Measurements from ENCODE around the gene LRWD1.
"Not testable (repeated sequence)": the region's sequence is repeated elsewhere in the genome, so short reads cannot be mapped to it uniquely, and the experiment has no call there.

LRWD1 gene

DNA sequence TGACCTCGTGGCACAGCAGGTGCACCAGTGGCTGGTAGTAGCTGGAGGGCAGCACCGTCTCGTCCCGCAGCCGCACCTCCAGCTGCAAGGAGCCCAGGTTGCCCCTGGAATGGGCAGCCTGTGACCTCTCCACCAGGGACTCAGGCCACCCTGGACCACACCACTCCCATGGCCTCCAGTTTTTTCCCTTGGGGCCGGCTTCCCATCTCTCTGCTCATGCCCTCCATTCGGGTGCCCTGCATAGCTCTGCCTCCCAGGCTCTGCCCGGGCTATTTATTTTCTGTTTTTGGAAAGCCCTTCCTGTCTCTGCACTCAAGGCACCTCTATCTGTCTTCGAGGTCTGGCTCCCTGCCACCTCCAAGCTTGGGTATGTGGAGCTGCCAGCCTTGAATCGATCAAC lies 32.1 kb downstream of the LRWD1 start:
- DNase-seq (ENCODE audit: low spot score) = not testable (repeated sequence)

DNA sequence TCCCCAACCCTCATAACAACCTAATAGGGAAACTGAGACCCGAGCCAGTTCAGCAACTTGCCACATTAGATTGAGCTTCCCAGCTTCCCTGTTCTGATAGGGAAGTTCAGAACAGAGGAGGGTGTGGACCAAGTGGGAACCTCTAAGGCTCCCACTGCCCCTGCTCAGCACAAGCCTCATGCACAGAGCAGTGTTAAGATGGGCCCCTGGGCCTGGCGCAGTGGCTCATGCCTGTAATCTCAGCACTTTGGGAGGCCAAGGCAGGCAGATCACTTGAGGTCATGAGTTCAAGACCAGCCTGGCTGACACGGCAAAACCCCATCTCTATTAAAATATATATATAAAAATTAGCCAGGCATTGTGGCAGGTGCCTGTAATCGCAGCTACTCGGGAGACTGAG lies 32.5 kb downstream of the LRWD1 start:
- DNase-seq (ENCODE audit: low spot score) = not testable (repeated sequence)

DNA sequence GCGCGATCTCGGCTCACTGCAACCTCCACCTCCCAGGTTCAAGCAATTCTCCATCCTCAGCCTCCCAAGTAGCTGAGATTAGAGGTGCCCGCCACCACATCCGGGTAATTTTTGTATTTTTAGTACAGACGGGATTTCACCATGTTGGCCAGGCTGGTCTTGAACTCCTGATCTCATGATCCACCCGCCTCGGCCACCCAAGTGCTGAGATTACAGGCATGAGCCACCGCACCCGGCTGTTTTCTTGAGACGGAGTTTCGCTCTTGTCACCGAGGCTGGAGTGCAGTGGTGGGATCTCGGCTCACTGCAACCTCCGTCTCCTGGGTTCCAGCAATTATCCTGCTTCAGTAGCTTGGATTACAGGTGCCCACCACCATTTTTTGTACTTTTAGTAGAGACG lies 33.5 kb downstream of the LRWD1 start:
- not testable (repeated sequence) for DNase-seq (ENCODE audit: low spot score)

DNA sequence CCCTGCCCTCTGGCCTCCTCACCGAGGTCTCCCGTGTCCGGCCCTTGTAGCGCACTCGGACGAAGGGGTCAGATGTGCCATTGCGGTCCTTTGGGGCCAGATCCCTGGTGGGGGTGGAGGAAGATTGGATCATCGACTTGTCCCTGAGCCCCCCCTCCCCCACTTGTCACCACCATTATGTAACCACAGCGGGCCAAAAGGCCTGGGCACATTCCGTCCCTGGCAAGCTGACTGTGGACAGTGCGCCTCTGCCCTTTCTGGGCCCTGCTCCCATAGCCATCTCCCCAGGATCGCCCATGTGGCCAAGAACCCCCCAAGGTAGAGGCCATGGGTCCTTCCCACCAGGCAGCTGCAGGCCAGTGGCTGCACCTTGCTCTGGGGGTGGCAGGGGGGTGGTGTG lies 38.4 kb downstream of the LRWD1 start:
- DNase-seq (ENCODE audit: low spot score) = not testable (repeated sequence)

DNA sequence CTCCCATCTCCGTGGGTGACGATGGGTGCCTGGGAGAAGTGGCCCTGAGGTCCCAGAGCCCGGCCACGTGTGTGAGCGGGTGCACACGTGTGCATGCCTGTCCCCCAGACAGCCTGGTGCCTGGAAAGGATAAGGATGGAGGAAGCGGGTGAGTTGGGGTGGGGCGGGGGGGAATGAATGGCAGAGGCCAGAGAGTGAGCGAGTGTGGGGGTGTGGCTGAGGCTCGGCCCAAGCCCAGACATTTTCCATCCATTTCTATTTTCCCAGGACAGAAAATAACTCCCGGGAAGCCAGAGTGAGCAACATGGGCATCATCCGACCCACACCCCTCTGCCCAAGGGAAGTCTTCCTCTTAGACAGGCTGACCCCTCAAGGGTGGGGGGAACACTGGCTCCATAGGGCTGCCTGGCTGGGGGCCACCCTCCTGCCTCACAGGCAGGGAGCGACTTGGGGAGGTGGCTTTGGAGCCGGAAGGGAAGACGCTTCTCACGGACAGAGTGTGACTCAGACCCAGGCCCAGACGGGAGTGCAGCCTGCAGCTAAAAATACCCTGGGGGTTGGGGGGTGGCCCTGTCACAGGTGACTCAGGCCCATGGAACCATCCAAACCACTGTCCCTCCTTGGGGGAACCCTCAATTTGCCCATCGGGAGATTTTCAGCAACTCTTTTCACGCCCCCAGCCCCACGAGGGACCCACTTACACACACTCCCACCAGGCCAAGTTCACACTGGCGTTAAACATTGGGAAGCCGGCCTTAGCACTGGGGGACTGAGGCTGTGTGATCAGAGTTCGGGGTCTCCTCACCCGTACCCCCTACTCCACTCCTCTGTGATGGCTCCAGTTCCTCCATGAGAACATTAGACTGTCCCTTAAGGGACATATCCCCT lies 40.8 kb downstream of the LRWD1 start:
- DNase-seq (ENCODE audit: low spot score) = not testable (repeated sequence)

DNA sequence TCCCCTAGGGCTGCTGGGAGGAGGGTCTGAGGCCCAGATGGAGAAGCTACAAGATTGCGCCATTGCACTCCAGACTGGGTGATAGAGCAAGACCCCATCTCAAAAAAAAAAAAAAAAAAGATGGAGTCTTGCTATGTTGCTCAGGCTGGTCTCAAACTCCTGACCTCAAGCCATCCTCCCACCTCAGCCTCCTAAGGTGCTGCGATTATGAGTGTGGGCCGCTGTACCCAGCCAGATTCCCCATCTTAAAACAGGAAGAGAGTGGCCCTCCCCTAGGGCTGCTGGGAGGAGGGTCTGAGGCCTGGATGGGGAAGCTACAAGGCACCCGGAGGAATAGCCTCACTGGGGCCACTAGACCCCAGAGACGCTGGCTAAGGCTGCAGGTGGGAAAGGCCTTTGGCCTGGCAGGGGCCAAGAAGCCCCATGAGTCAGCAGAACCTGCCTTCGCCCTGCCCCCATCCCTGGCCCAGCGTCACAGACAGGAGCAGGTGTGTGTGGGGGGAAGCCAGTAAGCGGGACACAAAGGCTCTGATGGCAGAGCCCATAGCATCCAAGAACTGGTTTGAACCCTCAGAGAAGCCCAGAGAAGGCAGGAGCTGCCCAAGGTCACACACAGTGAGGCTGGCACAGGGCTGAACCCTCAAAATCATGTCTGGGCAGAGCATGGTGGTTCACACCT lies 42.8 kb downstream of the LRWD1 start:
- not testable (repeated sequence) for DNase-seq (ENCODE audit: low spot score)

DNA sequence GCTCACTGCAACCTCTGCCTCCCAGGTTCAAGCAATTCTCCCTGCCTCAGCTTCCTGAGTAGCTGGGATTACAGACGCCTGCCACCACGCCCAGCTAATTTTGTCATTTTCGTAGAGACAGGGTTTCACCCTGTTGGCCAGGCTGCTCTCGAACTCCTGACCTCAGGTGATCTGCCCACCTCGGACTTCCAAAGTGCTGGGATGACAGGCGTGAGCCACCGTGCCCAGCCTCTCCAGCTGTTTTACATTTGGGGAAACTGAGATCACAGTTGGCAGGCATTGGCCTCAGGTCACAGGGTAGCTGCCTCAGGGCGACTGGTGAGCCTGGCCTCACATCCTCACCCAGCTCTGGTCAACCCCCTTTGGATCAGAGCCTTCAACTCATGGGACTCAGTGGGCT lies 45.8 kb downstream of the LRWD1 start:
- not testable (repeated sequence) for DNase-seq (ENCODE audit: low spot score)

DNA sequence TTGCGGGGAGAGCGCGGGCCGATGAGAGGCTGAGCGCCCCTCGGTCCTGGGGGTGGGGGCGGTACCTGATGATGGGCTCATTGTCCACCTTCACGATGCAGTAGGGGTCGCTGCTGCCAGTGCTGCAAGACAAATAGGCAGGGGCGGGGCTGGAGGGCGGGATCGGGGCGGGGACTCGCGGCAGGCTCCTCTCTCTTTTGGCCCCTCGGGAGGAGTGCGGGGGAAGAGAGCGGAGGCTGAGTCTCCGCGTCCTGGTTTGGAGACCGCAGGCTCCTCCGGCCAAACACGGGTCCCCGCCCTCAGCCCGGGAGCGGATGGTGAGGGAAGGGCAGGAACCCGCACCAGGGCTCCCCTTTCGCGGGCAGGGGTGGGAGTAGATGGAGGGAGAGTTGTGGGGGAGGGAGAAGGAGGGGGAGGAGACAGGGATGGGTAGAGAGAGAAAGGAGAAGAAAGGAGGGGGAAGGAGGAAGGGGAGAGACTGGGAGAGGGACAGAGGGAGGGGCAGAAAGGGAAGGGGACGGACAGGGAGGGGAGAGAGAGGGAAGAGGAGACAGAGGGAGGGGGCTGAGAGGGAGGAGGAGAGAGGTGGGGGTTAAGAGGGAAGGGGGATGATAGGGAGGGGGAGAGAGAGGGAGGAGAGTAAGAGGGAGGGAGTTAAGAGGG lies 47.2 kb downstream of the LRWD1 start:
- DNase-seq (ENCODE audit: low spot score) = not testable (repeated sequence)

DNA sequence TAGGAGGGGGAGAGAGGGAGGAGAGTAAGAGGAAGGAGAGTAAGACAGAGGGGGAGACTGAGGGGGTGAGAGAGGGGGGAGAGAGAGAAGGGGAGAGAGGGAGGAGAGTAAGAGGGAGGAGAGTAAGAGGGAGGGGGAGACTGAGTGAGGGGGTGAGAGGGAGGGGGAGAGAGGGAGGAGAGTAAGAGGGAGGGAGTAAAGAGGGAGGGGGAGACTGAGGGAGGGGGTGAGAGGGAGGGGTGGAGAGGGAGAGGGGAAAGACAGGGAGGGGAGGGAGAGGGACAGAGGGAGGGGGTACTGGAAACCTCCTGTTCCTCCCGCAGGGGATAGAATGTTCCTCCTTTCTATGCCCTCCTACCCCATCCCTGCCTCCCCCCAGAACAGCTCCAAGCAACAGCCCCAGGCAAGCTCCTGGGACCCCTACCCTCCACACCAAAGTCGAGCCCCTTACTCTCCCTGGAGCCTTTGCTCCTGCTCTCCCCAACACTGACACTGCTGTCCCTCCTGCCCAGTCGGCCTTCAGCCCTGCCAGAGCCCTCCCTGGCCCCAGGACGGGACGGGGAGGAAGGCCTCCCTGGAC lies 47.9 kb downstream of the LRWD1 start:
- DNase-seq (ENCODE audit: low spot score) = not testable (repeated sequence)

DNA sequence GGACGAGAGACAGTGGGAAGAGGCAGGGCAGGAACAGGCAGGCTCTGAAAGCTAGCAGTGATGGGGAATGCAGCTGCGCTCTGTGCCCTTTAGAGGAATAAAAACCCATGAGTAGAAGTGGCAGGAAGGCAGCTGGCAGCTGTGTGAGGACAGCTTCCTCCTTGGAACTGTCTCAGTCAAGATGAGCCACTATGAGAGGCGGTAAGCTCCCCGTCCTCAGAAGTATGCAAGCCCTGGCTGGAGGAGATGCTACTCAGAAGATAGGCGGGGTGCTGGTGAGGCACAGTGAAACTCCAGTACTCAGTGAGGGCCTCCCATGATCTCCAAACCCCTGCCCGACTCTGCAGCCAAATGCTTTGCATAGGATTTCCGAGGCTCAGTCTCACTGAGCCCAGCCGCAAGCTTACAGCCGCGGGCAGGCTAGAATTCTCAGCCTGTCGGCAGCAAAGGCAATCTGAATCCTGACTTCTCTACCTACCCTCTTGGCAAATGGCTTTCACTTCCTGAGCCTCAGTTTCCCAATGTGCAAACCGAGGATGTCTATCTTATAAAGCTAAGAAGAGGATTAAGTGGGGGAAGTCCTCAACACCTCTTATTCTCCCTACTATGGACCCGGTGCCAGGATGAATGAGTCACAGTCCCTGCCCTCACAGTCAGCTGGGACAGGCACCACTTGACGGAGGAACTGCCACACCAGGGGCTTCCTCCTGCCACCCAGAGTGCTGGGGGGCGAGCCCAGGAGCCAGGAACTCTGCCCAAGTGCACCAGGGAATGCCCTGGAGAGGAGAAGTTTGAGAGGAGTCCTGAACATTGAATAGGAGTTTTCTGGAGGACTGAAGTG lies 50.3 kb downstream of the LRWD1 start:
- not testable (repeated sequence) for DNase-seq (ENCODE audit: low spot score)

DNA sequence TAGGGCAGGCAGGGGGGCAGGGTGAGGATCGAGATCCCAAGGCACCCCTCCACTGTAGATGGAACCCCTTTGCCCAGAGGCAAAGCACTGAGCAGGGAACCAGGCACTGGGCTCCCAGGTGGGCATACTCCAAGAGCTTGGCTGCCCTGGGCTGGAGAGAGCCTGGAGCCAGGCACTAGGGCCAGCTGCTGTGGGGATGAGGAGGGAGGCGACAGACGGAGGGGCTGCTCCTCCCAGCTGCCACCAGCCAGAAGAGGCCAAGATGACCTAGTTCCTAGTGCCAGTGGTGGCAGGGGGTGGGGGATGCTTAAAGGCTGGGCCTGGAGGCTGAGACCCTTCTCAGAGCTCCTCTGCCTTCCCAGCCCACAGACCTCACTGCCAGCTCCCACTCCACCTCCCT lies 51.1 kb downstream of the LRWD1 start:
- DNase-seq (ENCODE audit: low spot score) = not testable (repeated sequence)

DNA sequence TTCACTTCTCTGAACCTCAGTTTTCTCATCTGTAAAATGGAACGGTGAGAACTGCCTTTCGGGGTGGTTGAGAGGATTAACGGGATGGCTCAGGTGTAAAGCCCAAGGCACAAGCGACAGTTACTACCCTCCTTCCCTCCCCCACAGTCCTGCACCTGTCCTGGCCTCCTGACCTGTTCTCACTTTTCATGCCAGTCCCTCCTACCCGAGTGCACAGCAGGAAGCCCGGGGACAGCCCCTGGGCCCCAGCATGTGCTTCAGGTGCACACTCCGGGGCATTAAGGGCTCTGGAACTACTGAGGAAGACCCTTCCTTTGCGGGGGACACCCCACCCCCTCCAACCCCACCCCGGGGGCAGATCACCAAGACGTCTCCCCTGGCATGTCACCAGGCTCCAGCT lies 52.2 kb downstream of the LRWD1 start:
- DNase-seq (ENCODE audit: low spot score) = not testable (repeated sequence)

DNA sequence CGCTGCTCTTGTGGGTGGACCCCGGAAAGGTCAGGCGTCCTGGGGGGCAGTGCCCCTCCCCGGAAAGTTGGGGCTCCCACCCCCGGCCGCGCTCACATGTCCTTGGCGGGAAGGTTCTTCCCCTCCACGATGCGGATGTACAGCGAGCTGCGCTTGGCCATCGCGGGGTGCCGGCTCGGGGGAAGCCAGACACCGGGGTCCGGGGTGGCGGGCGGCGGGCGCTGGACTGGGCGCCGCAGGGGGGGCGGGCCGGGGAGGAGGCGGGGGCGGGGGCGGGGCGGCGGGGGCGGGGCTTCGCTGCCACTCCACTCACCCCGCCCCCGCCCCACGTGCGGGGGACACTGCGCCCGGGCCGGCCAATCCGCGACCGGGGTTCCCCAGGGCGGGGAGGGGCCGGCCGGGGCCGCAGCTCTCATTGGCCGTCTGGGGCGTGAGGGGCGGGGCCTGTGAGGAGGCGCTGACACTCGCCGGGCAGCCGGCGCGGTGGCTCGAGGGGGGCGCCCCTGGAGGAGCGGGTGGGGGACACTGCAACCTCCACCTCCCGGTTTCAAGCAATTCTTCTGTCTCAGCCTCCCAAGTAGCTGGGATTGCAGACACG lies 52.9 kb downstream of the LRWD1 start, which contains the start of gene RASA4B:
Gene RASA4B, minus strand, starts transcription at position 228 of the 598 bp plus-strand sequence. Its CDS starts 67 bp downstream, at position 161.
- DNase-seq (ENCODE audit: low spot score) = not testable (repeated sequence)

DNA sequence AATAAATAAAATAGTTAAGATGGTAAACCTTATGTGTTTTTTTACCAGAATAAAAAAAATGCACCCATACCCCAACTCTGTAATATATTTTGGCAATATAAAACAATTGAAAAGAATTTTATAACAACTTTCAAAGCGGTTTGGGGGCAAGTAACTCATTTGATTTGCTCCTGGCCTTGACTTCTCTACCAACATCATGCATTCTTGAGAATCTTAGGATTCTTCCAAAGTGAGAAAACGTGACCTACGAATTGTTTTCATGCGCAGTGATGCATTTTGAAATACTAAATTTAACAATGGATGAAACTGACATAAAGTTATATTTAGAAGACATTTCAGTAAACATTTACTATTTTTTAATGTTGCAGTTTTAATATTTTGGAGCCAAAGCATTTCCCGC lies 56.0 kb downstream of the LRWD1 start:
- not testable (repeated sequence) for DNase-seq (ENCODE audit: low spot score)

Measured in hepatic stellate cell (primary cell).